Suprapubic skin (tissue), 3 donors: ENCODE results near the gene SVOP.

Source experiments
- POLR2A ChIP-seq, 2 donors: fragments of 450-650 bp; IDR thresholded peaks; one replicate each; pipeline ENCODE4 v1.6.1; 2017; ENCODE audit warnings: antibody characterized with exemption in 2 of 2, mild to moderate bottlenecking in 2 of 2, moderate library complexity in 2 of 2
- TF ChIP-seq, protein P1 (sequence below), 2 donors: fragments of 200-600 bp in 1 of 2; fragments of 450-650 bp in 1 of 2; sonication (generic) in 1 of 2; IDR thresholded peaks; one replicate each; pipeline ENCODE4 v1.5.1; 2016 to 2019; ENCODE audit warnings: antibody characterized with exemption in 2 of 2, mild to moderate bottlenecking in 1 of 2, moderate library complexity in 1 of 2

GRCh38 chr12:109064143-109064542 lies 43.3 kb upstream of the SVOP start:
- no peak for TF ChIP-seq POLR2A (IDR thresholded peaks at IDR 0.05)
- TF ChIP-seq, protein P1, sequence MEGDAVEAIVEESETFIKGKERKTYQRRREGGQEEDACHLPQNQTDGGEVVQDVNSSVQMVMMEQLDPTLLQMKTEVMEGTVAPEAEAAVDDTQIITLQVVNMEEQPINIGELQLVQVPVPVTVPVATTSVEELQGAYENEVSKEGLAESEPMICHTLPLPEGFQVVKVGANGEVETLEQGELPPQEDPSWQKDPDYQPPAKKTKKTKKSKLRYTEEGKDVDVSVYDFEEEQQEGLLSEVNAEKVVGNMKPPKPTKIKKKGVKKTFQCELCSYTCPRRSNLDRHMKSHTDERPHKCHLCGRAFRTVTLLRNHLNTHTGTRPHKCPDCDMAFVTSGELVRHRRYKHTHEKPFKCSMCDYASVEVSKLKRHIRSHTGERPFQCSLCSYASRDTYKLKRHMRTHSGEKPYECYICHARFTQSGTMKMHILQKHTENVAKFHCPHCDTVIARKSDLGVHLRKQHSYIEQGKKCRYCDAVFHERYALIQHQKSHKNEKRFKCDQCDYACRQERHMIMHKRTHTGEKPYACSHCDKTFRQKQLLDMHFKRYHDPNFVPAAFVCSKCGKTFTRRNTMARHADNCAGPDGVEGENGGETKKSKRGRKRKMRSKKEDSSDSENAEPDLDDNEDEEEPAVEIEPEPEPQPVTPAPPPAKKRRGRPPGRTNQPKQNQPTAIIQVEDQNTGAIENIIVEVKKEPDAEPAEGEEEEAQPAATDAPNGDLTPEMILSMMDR (IDR thresholded peaks at IDR 0.05) = no peak
